ENCODE data around the gene SLC39A5.

GRCh38 chr12:56267443-56268071, 37.7 kb downstream of the SLC39A5 start:
- no peak for TF ChIP-seq POLR2A (IDR thresholded peaks at IDR 0.05)
- TF ChIP-seq POLR2AphosphoS5 (IDR thresholded peaks at IDR 0.05) = no peak
- no peak for TF ChIP-seq CTCF (IDR thresholded peaks at IDR 0.05)

All from prostate gland (tissue), 2 donors.